ENCODE measurements around the gene MAPK9.
A peak's percentile ranks its signal among the peaks of the same experiment; 100 is the strongest.

The MAPK9 gene

GRCh38 chr5:180331647-180331950, 39.7 kb upstream of the MAPK9 start:
- TF ChIP-seq CTCF (IDR thresholded peaks at IDR 0.05; ENCODE audit: control insufficient read depth, insufficient read depth, low read depth, low read length, missing control alignments) = no peak
- no peak overlapping the region for H3K4me3 ChIP-seq (ENCODE audit: control insufficient read depth, low read depth, low read length)

GRCh38 chr5:180330810-180331646, 39.1 kb upstream of the MAPK9 start:
- H3K4me3 ChIP-seq (ENCODE audit: control insufficient read depth, low read depth, low read length) = no peak overlapping the region
- peak; percentile 98 for DNase-seq (ENCODE audit: low read depth)
- no peak for TF ChIP-seq CTCF (IDR thresholded peaks at IDR 0.05; ENCODE audit: control insufficient read depth, insufficient read depth, low read depth, low read length, missing control alignments)

More at GRCh38 chr5:180331647-180331950, 39.7 kb upstream of the MAPK9 start:
- no peak for DNase-seq (ENCODE audit: low read depth)

- DNase-seq (ENCODE audit: low read depth) = no peak
- no peak overlapping the region for H3K4me3 ChIP-seq (ENCODE audit: control insufficient read depth, low read depth, low read length)
- TF ChIP-seq CTCF (IDR thresholded peaks at IDR 0.05; ENCODE audit: control insufficient read depth, insufficient read depth, low read depth, low read length, missing control alignments) = no peak
These were observed 38.4 kb upstream of the MAPK9 start for GRCh38 chr5:180330270-180330648.

DNA sequence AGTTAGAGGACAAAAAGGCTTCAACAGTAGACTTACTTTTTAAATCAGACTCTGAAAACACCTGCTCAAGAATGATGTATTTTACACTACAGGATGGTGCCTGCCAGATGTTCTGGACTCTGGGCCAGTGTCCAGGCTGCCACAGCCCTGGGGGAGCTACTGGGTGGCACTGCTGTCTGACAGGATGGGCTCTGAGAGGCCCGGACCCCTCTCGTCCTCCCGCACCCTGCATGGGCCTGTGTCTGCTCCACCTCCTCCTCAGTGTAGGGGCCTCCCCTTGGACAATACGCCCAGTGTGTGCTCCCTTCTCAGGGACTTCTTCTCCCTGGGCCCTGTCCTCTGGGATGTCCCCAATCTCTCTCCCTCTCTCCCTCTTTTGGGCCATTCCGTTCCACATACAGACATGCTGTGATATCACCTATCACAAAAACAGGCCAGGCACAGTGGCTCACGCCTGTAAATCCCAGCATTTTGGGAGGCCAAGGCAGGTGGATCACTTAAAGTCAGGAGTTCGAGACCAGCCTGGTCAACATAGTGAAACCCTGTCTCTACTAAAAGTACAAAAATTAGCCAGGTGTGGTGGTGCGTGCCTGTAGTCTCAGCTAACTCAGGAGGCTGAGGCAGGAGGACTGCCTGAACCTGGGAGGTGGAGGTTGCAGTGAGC, 37.9 kb upstream of the MAPK9 start:
- no peak for TF ChIP-seq CTCF (IDR thresholded peaks at IDR 0.05; ENCODE audit: control insufficient read depth, insufficient read depth, low read depth, low read length, missing control alignments)
- H3K4me3 ChIP-seq (ENCODE audit: control insufficient read depth, low read depth, low read length) = no peak overlapping the region
- no peak for DNase-seq (ENCODE audit: low read depth)

DNA sequence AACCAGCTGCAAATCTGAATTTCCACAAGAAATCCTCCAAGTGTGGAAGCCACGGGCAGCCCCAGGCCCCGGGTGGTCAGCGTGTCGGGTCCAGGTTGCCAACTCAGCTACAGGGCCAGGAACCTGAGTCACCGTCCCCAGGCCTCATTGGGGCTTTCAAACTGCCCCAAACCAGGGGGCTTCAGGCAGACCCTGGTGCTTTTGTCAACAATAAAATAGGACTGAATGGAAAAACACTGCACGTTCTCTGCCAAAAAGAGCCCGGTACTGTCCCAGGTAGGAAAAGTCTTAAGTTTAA, 37.2 kb upstream of the MAPK9 start:
- no peak for TF ChIP-seq CTCF (IDR thresholded peaks at IDR 0.05; ENCODE audit: control insufficient read depth, insufficient read depth, low read depth, low read length, missing control alignments)
- H3K4me3 ChIP-seq (ENCODE audit: control insufficient read depth, low read depth, low read length) = no peak overlapping the region
- no peak for DNase-seq (ENCODE audit: low read depth)

DNA sequence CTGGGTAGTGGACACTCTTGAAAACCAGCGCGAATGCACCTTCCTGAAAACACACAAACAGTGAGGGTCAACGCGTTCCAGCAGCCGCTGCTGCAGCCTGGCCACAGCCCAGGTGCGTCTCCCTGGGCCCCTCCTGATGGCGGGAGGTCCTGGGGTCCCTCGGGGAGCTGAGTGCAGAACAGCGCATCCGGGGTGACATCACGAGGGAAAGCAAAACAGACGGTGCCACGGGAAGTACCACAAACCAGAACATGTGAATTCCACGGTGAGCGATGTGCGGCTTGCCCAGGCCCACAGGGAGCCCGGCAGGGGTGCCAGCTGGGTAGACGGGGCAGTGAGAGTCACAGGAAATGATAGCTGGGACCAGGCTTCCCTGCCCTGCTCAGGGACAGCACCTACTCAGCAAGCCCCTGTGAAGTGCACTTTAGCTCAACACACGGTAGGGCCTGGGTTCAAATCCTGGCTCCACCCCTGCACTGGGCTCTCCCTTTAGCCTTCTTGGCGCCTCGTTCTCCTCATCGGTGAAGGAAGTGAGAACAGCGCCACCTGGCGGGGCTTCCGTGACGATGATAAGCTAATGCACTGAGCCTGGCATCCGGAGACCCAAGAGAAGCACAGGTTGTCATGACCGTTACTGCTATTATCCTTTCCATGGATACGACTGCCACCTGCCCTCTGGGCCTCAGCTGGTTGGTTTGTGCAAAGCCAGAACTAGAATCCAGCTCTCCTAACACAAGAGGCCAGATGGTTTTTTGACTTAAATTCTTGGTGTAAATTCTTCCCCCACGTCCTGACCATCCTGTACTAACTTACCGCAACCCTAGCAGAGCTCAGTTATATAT, 36.6 kb upstream of the MAPK9 start:
- no peak for DNase-seq (ENCODE audit: low read depth)
- TF ChIP-seq CTCF (IDR thresholded peaks at IDR 0.05; ENCODE audit: control insufficient read depth, insufficient read depth, low read depth, low read length, missing control alignments) = peak; percentile 62
- H3K4me3 ChIP-seq (ENCODE audit: control insufficient read depth, low read depth, low read length) = no peak overlapping the region

Measured in AG09309 (cell line).